Mesenchymal stem cell (in vitro differentiated cells and primary cell): ENCODE data around the gene MROH2B.

Experiments
- DNase-seq: peaks from one replicate; pipeline ENCODE4 v3.0.0-alpha.2; 2013
- H2AFZ ChIP-seq: one replicate; pipeline ENCODE4 v1.6.1; 2013; ENCODE audit warnings: low read depth, mild to moderate bottlenecking, control low read depth, inconsistent platforms, low read length, moderate library complexity
- H2AK5ac ChIP-seq: 2 replicates; pipeline ENCODE4 v1.6.1; 2013; ENCODE audit warnings: low read length, moderate library complexity, mild to moderate bottlenecking, inconsistent platforms; ENCODE audit not compliant: severe bottlenecking
- H2BK120ac ChIP-seq: one replicate; pipeline ENCODE4 v1.6.1; 2013; ENCODE audit warnings: low read depth, mild to moderate bottlenecking, inconsistent platforms, low read length, moderate library complexity
- H2BK12ac ChIP-seq, 2 experiments: one replicate each; pipeline ENCODE4 v1.6.1; 2013; ENCODE audit warnings: inconsistent platforms in 2 of 2, low read length in 2 of 2, mild to moderate bottlenecking in 2 of 2, moderate library complexity in 2 of 2, control low read depth in 1 of 2
- H2BK15ac ChIP-seq: one replicate; pipeline ENCODE4 v1.6.1; 2013; ENCODE audit warnings: mild to moderate bottlenecking, low read depth, inconsistent platforms; ENCODE audit not compliant: poor library complexity, severe bottlenecking
- H2BK5ac ChIP-seq: 2 replicates; pipeline ENCODE4 v1.6.1; 2013; ENCODE audit warnings: low read depth, mild to moderate bottlenecking, low read length, control low read depth, inconsistent platforms; ENCODE audit not compliant: poor library complexity, severe bottlenecking
- H3K14ac ChIP-seq, 2 experiments: one replicate each; pipeline ENCODE4 v1.6.1; 2013; ENCODE audit warnings: inconsistent platforms in 2 of 2, low read length in 2 of 2, control low read depth in 1 of 2, mild to moderate bottlenecking in 1 of 2, moderate library complexity in 1 of 2
- H3K18ac ChIP-seq, 2 experiments: one replicate each; pipeline ENCODE4 v1.6.1; 2013; ENCODE audit warnings: inconsistent platforms in 2 of 2, low read length in 2 of 2, control low read depth in 1 of 2, low read depth in 1 of 2, mild to moderate bottlenecking in 1 of 2
- H3K23ac ChIP-seq, 2 experiments: one replicate each; pipeline ENCODE4 v1.6.1; 2013; ENCODE audit warnings: inconsistent platforms in 2 of 2, low read length in 2 of 2, mild to moderate bottlenecking in 2 of 2, moderate library complexity in 2 of 2, control low read depth in 1 of 2
- H3K27ac ChIP-seq: 2 replicates; pipeline ENCODE4 v1.5.1; 2013; ENCODE audit warnings: mild to moderate bottlenecking, moderate library complexity, low read length, control low read depth, inconsistent platforms; ENCODE audit not compliant: poor library complexity, severe bottlenecking
- H3K27me3 ChIP-seq, 2 experiments: 2 replicates each; pipeline versions ENCODE4 v1.6.1 to v1.7.0; 2013; ENCODE audit warnings: low read length in 2 of 2, mild to moderate bottlenecking in 2 of 2, moderate library complexity in 2 of 2, control low read depth in 1 of 2, inconsistent platforms in 1 of 2; ENCODE audit not compliant: control insufficient read depth in 1 of 2, insufficient read depth in 1 of 2
- H3K36me3 ChIP-seq, 2 experiments: 2 replicates each; pipeline versions ENCODE4 v1.6.1 to v1.7.0; 2013; ENCODE audit warnings: low read length in 2 of 2, control low read depth in 1 of 2, inconsistent platforms in 1 of 2, low read depth in 1 of 2, mild to moderate bottlenecking in 1 of 2; ENCODE audit not compliant: insufficient read depth in 2 of 2, control insufficient read depth in 1 of 2
- H3K4ac ChIP-seq, 2 experiments: one replicate each; pipeline ENCODE4 v1.6.1; 2013; ENCODE audit warnings: inconsistent platforms in 2 of 2, low read length in 2 of 2, mild to moderate bottlenecking in 2 of 2, moderate library complexity in 2 of 2, control low read depth in 1 of 2, low read depth in 1 of 2
- H3K4me1 ChIP-seq: 2 replicates; pipeline ENCODE4 v1.6.1; 2013; ENCODE audit warnings: low read depth, low read length, control low read depth; ENCODE audit not compliant: control insufficient read depth, insufficient read depth
- H3K4me2 ChIP-seq: 2 replicates; pipeline ENCODE4 v1.6.1; 2013; ENCODE audit warnings: low read length, mild to moderate bottlenecking, inconsistent platforms; ENCODE audit not compliant: poor library complexity, severe bottlenecking
- H3K4me3 ChIP-seq, 2 experiments: 2 replicates each; pipeline versions ENCODE4 v1.5.1 to v1.7.0; 2013; ENCODE audit warnings: low read length in 2 of 2, mild to moderate bottlenecking in 2 of 2, control low read depth in 1 of 2, low read depth in 1 of 2; ENCODE audit not compliant: insufficient read depth in 1 of 2
- H3K79me1 ChIP-seq: replicated peaks from 2 replicates; pipeline ENCODE4 v1.6.1; 2013; ENCODE audit warnings: mild to moderate bottlenecking, control low read depth, low read length, inconsistent platforms; ENCODE audit not compliant: poor library complexity, severe bottlenecking
- H3K9ac ChIP-seq: 2 replicates; pipeline ENCODE4 v1.7.0; 2013; ENCODE audit warnings: mild to moderate bottlenecking, low read length, moderate library complexity
- H3K9me3 ChIP-seq: 2 replicates; pipeline ENCODE4 v1.7.0; 2013; ENCODE audit warnings: mild to moderate bottlenecking, low read length; ENCODE audit not compliant: control insufficient read depth
- H4K8ac ChIP-seq: one replicate; pipeline ENCODE4 v1.6.1; 2013; ENCODE audit warnings: inconsistent platforms, mild to moderate bottlenecking, low read length, moderate library complexity
- H4K91ac ChIP-seq: one replicate; pipeline ENCODE4 v1.6.1; 2013; ENCODE audit warnings: mild to moderate bottlenecking, low read length, inconsistent platforms
- WGBS: methylation state at CpG from one replicate; pipeline ENCODE4 v1.1.7; 2013; ENCODE audit warnings: mixed read lengths; 5-methylcytosine and 5-hydroxymethylcytosine counted together

MROH2B gene

DNA sequence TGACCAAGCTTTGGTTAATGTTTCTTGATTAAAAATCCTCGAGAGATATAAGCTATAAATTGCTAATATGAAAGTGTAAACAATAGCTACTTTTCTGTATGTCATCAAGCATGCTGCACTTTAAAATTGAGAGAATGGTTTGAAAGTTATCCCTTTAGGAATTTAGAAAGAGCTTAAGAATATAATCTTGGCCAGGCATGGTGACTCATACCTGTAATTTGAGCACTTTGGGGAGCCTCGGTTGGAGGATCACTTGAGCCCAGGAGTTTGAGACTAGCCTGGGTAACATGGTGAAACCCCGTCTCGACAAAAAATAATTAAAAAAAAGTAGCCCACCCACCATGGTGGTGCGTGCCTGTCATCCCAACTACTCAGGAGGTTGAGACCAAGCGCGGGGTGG is 12.2 kb upstream of the MROH2B start:
- Histone ChIP-seq H3K4me1 (no peaks in the 10 kb centered on the region), H3K4me3 (no peak overlapping the region), H3K4me2 (no peak overlapping the region), H3K9me3 (peaks cover 14% of the 10 kb centered on the region), H4K8ac (no peak overlapping the region), H3K27me3 (no peaks in the 10 kb centered on the region), H3K79me1 (no peaks in the 10 kb centered on the region), H3K9ac (no peak overlapping the region), H3K14ac (no peak overlapping the region), H3K23ac (no peak overlapping the region), H3K18ac (no peak overlapping the region), H2BK5ac (no peak overlapping the region), H3K4ac (no peak overlapping the region), H2BK15ac (no peak overlapping the region), H4K91ac (no peak overlapping the region), H2AFZ (no peak overlapping the region), H2AK5ac (no peak overlapping the region), H3K27ac (no peak overlapping the region), H2BK120ac (no peak overlapping the region), H2BK12ac (no peak overlapping the region), H3K36me3 (no peaks in the 10 kb centered on the region)
- DNase-seq = no peak
- WGBS = 57% methylated on average over 3 of the region's 7 CpGs

DNA sequence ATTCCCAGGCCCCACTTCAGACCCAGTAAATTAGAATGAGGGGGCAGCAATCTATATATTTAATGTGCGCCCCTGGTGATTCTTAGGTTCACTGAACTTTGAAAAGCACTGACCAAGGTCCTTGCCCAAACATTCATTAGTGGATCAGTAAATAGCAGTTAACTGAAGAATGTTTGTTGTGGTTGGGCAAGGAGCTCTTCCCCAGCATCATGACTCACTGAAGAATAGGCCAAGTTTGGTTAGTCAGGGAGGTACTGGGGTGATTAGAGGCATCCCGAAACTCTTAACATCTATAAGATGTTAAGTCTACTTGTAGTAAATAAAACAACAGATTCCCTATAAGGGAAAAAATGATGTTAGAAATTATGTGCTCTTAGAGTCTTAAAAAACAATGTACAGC is 833 bp upstream of the MROH2B start:
- Histone ChIP-seq H3K79me1 (no peaks in the 10 kb centered on the region), H3K9ac (no peak overlapping the region), H2BK15ac (no peak overlapping the region), H3K18ac (no peak overlapping the region), H3K14ac (no peak overlapping the region), H2BK5ac (no peak overlapping the region), H2AFZ (no peak overlapping the region), H2BK12ac (no peak overlapping the region), H3K4me3 (no peak overlapping the region), H3K27ac (no peak overlapping the region), H3K27me3 (no peaks in the 10 kb centered on the region), H2BK120ac (no peak overlapping the region), H3K36me3 (no peaks in the 10 kb centered on the region), H3K23ac (no peak overlapping the region), H4K8ac (no peak overlapping the region), H4K91ac (no peak overlapping the region), H3K4me1 (no peaks in the 10 kb centered on the region), H3K4me2 (no peak overlapping the region), H3K9me3 (no peaks in the 10 kb centered on the region), H3K4ac (no peak overlapping the region), H2AK5ac (no peak overlapping the region)
- DNase-seq = no peak
- WGBS = 83% methylated on average over 1 of the region's 2 CpGs

- H3K18ac ChIP-seq = no peak overlapping the region
- no peak overlapping the region for H4K8ac ChIP-seq
- no peak overlapping the region for H3K14ac ChIP-seq
- H3K4me1 ChIP-seq = no peaks in the 10 kb centered on the region
- H3K79me1 ChIP-seq = no peaks in the 10 kb centered on the region
- no peak overlapping the region for H2AFZ ChIP-seq
- no peak overlapping the region for H2AK5ac ChIP-seq
- H3K9ac ChIP-seq = no peak overlapping the region
- no peak overlapping the region for H3K4me3 ChIP-seq
- no peak for DNase-seq
- H3K9me3 ChIP-seq = no peaks in the 10 kb centered on the region
- WGBS = no CpG with 5 or more reads among the region's 2 CpGs
- no peak overlapping the region for H3K4me2 ChIP-seq
- H3K23ac ChIP-seq = no peak overlapping the region
- no peaks in the 10 kb centered on the region for H3K27me3 ChIP-seq
- no peak overlapping the region for H4K91ac ChIP-seq
- H3K27ac ChIP-seq = no peak overlapping the region
- H2BK12ac ChIP-seq = no peak overlapping the region
- H3K4ac ChIP-seq = no peak overlapping the region
- no peak overlapping the region for H2BK5ac ChIP-seq
- no peak overlapping the region for H2BK120ac ChIP-seq
- H2BK15ac ChIP-seq = no peak overlapping the region
- no peaks in the 10 kb centered on the region for H3K36me3 ChIP-seq
These were observed 3.2 kb downstream of the MROH2B start for GRCh38 chr5:41067714-41068568.

GRCh38 chr5:41065691-41066335 is 5.3 kb downstream of the MROH2B start:
- H3K14ac ChIP-seq = no peak overlapping the region

More at GRCh38 chr5:41065691-41066335, 5.3 kb downstream of the MROH2B start:
- Histone ChIP-seq H2AK5ac (no peak overlapping the region), H3K9ac (no peak overlapping the region), H3K23ac (no peak overlapping the region), H3K4me3 (no peak overlapping the region), H2BK12ac (no peak overlapping the region), H2AFZ (no peak overlapping the region), H2BK15ac (no peak overlapping the region), H2BK5ac (no peak overlapping the region), H3K27me3 (no peaks in the 10 kb centered on the region), H3K4ac (no peak overlapping the region), H3K36me3 (no peaks in the 10 kb centered on the region), H2BK120ac (no peak overlapping the region), H3K4me2 (no peak overlapping the region), H4K8ac (no peak overlapping the region), H4K91ac (no peak overlapping the region), H3K79me1 (no peaks in the 10 kb centered on the region), H3K4me1 (no peaks in the 10 kb centered on the region), H3K9me3 (no peaks in the 10 kb centered on the region), H3K18ac (no peak overlapping the region), H3K27ac (no peak overlapping the region)
- 52% methylated on average over 4 of the region's 6 CpGs for WGBS
- DNase-seq = no peak
